ENCODE results near the gene HS6ST3.
A peak's percentile ranks its signal among the peaks of the same experiment; 100 is the strongest.
"Not testable (repeated sequence)": the region's sequence is repeated elsewhere in the genome, so short reads cannot be mapped to it uniquely, and the experiment has no call there.

Gene HS6ST3

DNA sequence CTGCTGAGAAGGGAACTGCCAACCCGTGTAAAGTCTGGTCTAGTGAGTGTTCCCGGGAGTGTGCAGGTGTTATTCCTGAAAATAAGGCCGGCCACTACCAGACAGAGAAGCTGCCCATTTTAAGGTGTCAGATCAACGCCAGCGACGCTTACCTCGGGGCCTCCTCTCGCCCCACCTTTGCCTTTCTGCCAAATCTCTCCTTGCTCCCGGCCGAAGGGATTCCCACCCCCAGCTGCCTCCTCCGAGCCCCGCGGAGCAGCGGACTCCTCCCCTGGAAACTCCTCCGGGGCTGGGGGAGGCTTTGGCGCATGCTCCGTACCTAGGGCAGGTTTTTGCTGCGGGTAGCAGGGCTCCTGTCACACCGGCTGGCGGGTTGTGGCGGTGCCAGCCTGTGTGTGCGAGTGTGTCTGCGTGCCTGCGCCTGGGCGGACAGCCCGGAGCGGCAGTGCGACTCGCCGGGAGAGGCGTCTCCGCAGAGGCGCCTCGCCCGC lies at the start of gene HS6ST3:
Gene HS6ST3, plus strand, starts transcription at position 359 of the 491 bp plus-strand sequence.
- no peak for DNase-seq

DNA sequence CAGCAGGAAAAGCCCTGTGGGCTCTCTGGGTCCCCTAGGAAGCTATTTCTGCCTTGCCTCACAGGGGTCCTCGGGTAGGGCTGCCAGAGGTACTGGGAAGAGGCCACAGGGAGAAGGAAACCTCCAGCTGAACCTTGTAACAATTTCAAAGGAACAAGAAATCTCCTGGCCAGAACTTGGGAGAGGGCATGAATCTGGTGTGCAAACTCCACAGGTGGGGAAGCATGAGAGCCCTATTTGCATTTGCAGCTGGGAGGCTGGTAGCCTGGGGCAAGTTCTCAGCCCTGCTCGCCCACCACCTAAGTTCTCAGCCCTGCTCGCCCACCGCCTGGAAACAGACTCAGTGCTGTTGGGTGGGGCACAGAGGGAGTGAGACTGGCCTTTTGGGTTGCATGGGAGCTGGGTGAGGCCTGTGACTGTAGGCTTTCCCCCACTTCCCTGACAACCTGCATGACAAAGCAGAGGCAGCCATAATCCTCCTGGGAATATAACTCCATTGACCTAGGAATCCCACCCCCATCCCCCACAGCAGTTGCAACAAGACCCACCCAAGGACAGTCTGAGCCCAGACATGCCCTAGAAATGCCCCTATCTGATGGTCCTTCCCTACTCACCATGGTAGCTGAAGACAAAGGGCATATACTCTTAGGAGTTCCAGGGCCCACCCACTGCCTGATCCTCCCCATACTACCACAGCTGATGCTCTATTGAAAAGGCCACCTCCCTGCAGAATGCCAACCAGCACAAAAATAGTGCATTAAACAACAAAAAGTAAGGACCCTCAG lies 48.4 kb upstream of the HS6ST3 start:
- DNase-seq: no peak

DNA sequence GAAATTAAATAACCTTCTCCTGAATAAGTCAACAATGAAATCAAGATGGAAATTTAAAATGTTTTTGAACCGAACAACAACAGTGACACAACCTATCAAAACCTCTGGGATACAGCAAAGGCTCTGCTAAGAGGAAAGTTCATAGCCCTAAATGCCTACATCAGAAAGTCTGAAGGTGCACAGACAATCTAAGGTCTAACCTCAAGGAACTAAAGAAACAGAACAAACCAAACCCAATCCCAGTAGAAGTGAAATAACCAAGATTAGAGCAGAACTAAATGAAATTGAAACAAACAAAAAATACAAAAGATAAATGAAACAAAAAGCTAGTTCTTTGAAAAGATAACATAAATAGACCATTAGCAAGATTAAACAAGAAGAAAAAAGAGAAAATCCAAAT lies 45.7 kb upstream of the HS6ST3 start:
- no peak for DNase-seq

DNA sequence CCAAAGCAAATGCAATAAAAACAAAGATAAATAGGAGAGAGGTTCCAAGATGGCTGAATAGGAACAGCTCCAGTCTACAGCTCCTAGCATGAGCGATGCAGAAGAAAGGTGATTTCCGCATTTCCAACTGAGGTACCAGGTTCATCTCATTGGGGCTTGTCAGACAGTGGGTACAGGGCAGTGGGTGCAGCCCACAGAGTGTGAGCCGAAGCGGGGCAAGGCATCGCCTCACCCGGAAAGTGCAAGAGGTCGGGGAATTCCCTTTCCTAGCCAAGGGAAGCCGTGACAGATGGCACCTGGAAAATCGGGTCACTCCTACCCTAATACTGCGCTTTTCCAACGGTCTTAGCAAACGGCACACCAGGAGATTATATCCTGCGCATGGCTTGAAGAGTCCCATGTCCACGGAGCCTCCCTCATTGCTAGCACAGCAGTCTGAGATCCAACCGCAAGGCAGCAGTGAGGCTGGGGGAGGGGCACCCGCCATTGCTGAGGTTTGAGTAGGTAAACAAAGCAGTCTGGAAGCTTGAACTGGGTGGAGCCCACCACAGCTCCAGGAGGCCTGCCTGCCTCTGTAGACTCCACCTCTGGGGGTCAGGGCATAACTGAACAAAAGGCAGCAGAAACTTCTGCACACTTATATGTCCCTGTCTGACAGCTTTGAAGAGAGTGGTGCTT lies 43.3 kb upstream of the HS6ST3 start:
- not testable (repeated sequence) for DNase-seq

DNA sequence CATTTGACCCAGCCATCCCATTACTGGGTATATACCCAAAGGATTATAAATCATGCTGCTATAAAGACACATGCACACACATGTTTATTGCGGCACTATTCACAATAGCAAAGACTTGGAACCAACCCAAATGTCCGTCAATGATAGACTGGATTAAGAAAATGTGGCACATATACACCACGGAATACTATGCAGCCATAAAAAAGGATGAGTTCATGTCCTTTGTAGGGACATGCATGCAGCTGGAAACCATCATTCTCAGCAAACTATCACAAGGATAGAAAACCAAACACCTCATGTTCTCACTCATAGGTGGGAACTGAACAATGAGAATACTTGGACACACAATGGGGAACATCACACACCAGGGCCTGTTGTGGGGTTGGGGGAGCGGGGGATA lies 39.0 kb upstream of the HS6ST3 start:
- DNase-seq: not testable (repeated sequence)

DNA sequence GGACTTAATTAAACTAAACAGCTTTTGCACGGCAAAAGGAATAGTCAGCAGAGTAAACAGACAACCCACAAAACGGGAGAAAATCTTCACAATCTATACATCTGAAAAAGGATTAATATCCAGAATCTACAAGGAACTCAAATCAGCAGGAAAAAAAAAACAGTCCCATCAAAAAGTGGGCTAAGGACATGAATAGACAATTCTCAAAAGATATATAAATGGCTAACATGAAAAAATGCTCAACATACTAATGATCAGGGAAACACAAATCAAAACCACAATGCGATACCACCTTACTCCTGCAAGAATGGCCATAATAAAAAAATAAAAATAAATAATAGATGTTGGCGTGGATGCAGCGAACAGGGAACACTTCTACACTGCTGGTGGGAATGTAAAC lies 38.4 kb upstream of the HS6ST3 start:
- not testable (repeated sequence) for DNase-seq

DNA sequence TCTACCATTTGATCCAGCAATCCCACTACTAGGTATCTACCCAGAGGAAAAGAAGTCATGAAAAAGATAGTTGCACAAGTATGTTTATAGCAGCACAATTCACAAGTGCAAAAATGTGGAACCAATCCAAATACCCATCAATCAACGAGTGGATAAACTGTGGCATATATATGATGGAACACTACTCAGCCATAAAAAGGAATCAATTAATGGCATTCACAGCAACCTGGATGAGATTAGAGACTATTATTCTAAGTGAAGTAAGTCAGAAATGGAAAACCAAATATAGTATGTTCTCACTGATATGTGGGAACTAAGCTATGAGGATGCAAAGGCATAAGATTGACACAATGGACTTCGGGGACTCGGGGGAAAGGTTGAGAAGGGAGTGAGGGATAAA lies 38.0 kb upstream of the HS6ST3 start:
- not testable (repeated sequence) for DNase-seq

DNA sequence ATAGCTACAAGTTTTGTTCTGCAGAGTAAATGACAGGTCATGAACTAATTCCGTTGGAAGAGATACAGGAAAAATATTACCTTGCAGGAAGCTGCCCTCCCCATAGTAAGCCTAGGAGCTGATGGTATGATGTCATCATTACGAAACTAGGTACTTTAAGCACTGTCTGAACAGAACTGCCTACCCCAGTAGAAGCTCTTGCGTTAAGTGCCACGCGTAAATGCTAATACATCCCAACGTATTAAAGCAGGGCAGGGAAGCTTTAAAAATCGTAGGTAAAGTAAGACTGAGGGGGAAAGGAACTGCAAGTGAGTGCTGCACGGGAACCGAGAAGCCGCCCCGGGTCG lies 37.3 kb upstream of the HS6ST3 start:
- DNase-seq: no peak

DNA sequence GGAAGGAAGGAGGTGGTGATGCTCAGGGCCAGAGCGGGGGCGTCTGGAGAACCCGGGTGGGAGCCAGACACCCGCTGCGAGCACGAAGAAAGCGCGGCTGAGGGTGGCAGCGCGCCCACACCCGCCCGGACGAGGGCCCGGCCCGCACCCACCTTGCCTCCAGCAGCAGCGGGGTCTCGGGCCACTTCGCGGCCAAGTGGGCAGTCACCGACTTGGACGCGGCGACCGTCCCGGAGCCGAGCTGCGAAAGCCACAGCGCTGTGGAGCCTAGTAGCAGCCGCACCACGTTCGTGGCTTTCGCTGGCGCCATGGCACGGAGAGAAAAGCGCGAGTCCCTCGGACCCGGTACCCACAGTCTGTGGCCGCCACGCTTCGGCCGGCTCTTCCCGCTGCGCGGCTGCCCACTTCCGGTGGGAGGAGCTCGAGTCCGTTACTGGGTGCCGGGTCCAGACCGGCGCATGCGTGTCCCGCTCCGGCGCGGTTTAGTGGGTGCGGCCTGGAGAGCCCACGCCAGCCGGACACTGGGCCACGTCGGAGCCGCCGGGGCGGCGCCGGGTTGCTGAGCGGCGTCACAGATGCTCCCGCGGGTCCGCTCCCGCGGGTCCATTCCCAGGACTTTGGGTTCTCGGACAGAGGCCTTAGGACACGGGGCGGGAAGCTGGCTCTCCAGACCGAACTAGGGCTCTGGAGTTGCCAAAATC lies 36.8 kb upstream of the HS6ST3 start, which contains the start of gene UGGT2:
Gene UGGT2, minus strand, starts transcription at position 399 of the 701 bp plus-strand sequence. Its CDS starts 89 bp downstream, at position 310.
- DNase-seq: peak in 1 of 2 donors; percentile 1

DNA sequence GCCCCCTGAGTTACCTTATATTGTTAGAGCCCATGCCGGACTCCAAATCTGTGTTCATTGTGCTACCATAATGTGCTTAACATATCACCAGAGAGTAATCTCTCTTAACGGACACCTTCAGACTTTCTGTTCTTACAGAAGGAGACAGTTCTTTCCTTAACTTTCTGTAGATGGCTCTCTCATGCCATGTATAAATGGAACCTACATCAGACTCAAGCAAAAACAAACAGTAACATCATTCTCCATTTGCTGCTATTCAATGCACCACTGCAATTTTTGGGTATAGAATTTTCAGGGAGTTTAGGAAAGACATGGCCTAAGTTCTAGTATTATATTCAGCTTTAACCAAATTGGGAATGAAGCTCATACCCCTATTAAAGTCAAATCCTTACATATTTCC lies 24.1 kb upstream of the HS6ST3 start:
- no peak for DNase-seq

DNA sequence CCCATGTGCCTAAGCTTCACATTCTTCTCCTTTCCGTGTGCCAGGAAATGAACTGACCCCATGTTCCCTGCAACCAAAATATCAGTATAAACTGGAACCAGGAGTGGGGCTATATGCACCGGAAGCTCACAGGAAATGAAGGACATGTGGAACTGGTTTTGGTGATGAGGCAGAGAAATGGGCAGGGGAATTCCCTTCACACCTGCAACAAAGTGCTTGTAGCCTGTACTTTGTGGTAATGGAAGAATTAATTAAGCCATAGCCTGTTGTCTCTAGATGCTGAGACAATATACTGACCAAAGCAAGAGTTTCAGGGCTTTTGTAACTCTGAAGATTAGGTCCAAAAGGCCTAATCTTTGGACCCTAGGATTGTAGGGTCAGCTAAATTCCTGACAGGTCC lies 21.2 kb upstream of the HS6ST3 start:
- no peak for DNase-seq

DNA sequence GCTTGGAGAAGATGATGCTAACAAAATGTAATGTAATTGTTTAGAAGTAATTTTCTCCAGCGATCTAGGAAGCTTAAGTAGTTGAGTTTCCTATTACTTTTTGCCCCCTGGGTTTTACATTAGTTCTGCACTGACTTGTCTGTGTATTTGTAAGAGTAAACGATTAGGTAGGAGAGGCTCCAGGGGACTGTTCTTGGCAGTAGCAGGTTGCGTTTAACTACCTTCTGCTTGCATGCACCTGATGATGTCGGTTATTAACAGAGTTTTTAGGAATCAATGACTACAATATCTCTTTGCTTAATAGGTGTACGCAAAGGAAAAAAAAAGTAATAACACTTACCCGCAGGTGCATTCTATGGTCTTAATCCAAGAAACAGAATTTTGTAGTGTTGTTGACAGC lies 18.4 kb upstream of the HS6ST3 start:
- no peak for DNase-seq

DNA sequence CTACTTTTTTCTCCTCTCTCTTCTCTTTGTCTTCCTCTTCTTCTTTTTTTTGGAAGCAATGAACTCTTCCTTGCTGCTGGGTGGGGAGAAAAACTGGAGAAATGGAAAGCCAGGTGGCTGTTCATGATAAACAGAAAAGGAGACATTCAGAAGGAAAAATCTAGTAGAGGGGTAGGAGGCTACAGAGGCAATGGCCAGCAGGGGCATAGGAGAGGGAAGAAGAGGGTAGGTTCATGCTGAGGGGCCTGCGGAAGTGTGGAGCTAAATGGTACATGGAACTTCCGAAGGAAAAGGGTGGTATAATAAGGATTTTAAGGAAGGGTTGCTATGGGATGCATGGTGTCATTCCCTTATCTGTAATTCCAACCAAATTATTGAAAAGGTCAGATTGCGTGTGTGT lies 17.5 kb upstream of the HS6ST3 start:
- DNase-seq: no peak

DNA sequence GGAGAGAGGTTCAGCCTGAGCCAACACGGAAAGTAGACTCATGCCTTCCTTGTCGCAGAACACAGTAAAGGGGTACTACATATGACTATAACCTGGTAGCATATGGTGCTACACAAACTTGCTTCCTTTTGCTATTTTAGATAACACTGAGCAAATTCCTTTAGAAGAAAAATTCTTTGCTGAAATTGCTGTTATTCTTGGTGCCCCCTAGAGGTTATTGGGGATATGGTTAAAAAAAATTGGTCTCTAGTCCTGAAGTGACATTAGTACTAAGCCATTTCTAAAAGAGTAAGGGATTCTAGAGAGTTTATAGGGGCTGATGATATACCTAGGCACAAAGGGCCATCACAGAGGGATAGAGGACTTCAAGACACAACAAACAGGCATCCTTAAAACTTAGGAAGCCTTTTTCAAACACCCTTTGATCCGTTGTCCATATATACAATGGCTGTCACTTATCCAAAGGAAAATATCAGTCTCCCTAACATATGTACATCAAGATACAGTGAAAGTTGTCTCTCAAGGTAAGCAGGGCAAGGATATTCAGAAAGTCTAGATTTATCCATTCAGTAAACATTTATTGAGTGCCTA lies 13.9 kb upstream of the HS6ST3 start:
- no peak for DNase-seq

DNA sequence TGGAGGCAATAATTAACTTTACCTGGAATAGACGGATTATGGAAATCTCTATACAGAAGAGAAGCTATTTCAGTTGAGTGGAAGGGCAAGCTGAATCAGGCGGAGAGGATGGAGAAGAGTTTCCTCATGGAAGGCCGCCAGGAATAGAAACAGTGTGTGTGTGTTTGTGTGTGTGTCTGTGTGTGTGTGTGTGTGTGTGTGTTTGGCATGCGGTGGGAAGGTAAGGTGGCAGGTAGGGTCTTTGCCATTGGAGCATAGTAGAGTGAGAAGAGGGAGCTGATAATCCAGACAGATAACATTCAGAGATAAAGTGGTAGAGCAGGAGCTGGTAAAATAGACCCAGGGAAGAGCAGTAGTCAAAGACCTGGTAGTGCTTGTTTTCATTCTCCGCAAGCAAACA lies 9.2 kb upstream of the HS6ST3 start:
- no peak for DNase-seq

DNA sequence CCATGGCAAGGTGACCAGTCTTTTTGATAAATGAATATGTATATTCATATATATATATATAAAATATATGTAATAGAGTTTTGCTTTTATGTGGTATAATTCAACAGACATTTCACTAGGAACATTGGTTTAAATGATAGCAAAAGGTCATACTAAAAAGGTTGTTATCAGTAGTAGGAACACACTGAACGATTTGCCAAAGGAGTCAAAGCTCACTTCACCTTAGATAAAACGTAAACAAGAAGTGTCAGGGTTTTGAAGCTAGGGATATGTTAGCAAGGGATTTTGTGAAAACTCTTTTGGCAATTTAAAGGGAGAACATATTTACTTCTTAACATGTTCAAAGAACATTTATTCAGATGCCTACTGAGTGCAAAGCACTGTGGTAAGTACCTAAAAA lies 8.0 kb upstream of the HS6ST3 start:
- no peak for DNase-seq

DNA sequence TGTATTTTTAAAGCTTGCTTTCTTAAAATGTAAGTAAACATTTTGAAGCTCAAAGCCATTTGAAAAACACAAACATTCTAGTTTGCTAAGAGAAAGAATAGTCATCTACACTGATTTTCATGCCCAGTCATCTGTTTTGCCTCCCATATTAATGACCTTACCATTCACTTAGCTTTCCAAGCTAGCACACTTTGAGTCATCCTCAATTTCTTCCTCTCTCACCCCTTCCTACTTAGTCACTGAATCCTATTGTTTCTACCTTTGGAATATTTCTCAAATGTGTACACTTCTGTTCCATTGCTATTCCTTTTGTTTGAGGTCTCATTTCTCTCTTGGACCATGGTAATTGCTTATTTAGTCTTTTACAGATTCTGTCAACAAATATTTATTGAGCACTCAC lies 7.3 kb upstream of the HS6ST3 start:
- DNase-seq: no peak

DNA sequence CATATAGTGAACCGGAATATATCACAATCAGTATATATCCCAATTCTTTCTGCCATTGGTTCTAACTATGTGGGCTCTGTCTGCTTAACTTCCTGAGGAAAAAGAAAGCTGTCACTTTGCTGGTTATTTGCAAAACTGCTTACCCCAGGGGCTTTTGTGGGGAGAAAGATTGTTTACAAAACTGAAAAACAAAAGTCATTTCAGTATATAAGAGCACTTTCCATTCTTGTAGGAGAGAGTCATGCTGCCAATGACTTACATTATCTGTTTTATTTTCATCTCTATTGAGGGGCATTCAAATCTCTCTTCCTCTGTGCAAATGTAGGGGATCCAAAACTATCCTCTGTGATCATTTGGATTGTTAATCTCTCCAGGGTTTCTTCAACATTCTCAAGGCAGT lies 3.2 kb upstream of the HS6ST3 start:
- DNase-seq: no peak

DNA sequence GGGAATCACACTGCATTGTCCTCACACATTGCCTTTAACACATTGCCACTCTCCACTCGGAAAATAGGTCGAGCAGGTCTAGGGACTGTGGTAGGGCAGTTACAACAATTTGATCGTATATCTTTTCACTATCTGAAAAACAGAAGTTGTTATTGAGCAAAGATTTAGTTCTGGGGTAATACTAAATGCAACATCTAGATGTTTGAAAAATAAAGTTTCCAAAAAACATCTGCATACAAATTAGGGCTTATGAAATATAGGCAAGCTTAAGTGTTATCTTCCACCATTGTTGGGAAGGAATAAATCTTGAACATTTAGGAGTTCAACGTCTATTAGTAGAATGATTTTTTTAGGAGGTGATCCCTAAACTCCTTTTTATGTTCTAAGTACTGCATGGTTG lies 768 bp upstream of the HS6ST3 start:
- no peak for DNase-seq

DNA sequence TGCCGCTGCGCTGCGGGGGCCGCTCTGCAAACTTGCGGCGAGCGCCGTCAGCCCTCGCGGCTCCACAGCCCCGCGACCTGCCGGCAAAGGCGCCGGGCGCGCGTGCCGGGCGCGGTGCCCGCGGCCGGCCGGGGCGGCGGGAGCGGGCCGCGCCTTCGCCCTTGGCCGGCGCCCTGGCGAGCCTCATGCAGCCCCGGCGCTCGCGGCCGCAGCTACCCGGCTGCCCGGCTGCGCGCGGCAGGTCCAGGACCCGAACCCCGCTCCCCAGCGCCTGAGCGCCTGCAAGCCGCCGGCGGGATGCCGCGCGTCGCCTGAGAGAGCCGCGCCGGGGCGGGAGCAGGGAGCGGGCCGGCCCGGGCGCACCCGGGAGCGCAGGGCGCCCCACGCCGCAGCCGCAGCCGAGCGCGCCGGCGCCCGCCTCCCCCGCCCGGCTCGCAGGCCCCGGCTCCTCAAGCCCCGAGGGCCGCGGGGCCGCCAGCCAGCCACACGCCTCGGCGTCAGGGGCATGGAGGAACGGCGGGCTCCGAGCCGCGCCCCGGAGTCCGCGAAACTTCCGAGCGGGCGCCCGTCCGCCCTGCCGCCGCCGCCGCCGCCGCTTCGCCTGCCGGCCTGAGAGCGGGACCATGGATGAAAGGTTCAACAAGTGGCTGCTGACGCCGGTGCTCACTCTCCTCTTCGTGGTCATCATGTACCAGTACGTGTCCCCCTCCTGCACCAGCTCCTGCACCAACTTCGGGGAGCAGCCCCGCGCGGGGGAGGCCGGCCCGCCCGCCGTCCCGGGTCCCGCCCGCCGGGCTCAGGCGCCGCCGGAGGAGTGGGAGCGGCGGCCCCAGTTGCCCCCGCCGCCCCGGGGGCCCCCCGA lies 564 bp downstream of the HS6ST3 start:
- no peak for DNase-seq

DNA sequence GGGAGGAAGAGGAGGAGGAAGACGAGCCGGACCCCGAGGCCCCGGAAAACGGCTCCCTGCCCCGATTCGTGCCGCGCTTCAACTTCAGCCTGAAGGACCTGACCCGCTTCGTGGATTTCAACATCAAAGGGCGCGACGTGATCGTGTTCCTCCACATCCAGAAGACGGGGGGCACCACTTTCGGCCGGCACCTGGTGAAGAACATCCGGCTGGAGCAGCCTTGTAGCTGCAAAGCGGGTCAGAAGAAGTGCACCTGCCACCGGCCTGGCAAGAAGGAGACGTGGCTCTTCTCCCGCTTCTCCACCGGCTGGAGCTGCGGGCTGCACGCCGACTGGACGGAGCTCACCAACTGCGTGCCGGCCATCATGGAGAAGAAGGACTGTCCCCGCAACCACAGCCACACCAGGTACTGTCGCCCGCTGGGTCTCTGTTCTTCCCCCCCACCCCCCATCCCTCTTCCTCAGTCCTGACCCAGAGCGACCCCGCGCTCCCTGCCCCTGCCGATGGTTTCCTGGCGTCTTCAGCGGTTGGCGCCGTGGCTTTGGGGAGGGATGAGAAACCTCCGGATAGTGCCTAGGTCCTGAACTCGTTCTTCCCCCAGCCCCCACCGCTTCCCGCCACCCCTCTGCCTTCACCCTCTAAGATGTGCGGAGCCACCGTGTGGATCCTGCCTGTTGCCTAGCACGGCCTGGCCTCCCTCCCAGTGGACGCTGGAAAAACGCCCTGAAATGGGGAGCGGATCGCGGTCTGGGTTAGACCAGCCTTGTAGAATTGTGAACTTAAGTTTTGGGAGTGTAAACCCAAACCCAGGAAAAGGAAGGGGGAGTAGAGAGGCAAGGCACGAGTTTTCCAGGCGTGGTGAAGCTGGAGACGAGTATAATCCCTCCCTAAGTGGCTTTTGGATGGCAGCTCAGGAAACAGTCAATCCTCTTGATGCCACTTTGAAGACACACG lies 1.5 kb downstream of the HS6ST3 start:
- no peak for DNase-seq

Data from stimulated activated CD4-positive, alpha-beta T cell treated with anti-CD3 and anti-CD28 coated beads, Interleukin-2, amount 100 ng/mL, for 48 hours (primary cell).